BJ (cell line): Measurements from ENCODE around the gene ARHGAP24. TPM values are rescaled to one million over a fixed set of nuclear protein-coding genes. Genes with fewer than 3 reads are reported as not detected.

ENCODE experiments used
- CTCF ChIA-PET: fragments of 350-600 bp; formaldehyde crosslinking; extraction: SDS; loops from one replicate; lab custom pipeline; 2021; ENCODE audit warnings: antibody characterized with exemption, inconsistent platforms; lab: Yijun Ruan, JAX
- POLR2A ChIA-PET: fragments of 300-600 bp; sonication (Branson Sonifier 250); formaldehyde crosslinking; extraction: SDS; loops from one replicate; lab custom pipeline; 2021; ENCODE audit warnings: antibody characterized with exemption; lab: Charles Lee
- DNase-seq: peaks from one replicate; pipeline ENCODE4 v3.0.0-alpha.2; 2011; ENCODE audit warnings: low read depth
- H3K27me3 ChIP-seq: 2 replicates; pipeline ENCODE4 v1.6.0; 2011; ENCODE audit warnings: low read length; ENCODE audit not compliant: control insufficient read depth, insufficient read depth
- H3K36me3 ChIP-seq: 2 replicates; pipeline ENCODE4 v1.5.1; 2011; ENCODE audit warnings: low read length; ENCODE audit not compliant: control insufficient read depth, insufficient read depth
- H3K4me3 ChIP-seq: 2 replicates; pipeline ENCODE4 v1.5.1; 2011; ENCODE audit warnings: low read depth, mild to moderate bottlenecking, control low read depth, low read length
- CTCF ChIP-seq: IDR thresholded peaks from 2 replicates; pipeline ENCODE4 v1.5.1; 2011; ENCODE audit warnings: low read depth, mild to moderate bottlenecking, control low read depth, inconsistent platforms, low read length, moderate library complexity; ENCODE audit not compliant: insufficient read depth
- polyA plus RNA-seq: library from polyadenylated mRNA; depleted of rRNA; stranded (reverse); fragments of >200 nt; gene quantifications from 2 replicates; pipeline ENCODE4 v1.2.3, GENCODE V29; 2011

Gene ARHGAP24
- polyA plus RNA-seq, 1 experiment, result 17.7 TPM

DNA sequence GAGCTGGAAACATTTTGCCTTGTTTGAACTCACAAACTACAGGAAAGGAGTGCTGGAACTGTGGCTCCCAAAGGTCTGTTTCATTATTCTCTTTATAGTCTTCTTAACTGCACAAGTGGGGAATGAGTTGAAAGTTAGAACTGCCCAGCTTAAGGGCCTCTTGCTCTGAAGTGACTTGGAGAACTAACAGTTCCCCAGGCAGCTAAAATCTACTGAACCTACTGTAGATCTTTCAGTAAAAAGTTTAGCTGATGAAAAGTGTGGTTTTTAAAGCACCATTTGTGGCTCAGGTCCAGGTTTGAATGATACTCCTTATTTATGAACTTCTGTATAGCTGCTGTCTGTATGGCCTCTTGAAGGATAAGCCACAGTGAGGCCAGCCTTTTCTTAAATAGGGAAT is 531.1 kb downstream of the ARHGAP24 start:
- Histone ChIP-seq H3K36me3 (no peaks in the 10 kb centered on the region; the same call in none of the 2 replicates), H3K27me3 (no peaks in the 10 kb centered on the region), H3K4me3 (no peak overlapping the region)
- TF ChIP-seq CTCF, result no peak
- ChIA-PET POLR2A (no interaction called here), CTCF (interaction anchor here (0.9 to 1.3 kb wide), 2 partner anchors 9 to 11 kb away, joined by 3 read pairs; no protein-coding TSS in a partner anchor)
- DNase-seq, result no peak

GRCh38 chr4:86007042-86007441 is 532.1 kb downstream of the ARHGAP24 start:
- Histone ChIP-seq H3K36me3 (no peaks in the 10 kb centered on the region; the same call in none of the 2 replicates), H3K27me3 (no peaks in the 10 kb centered on the region), H3K4me3 (no peak overlapping the region)
- CTCF ChIA-PET, result interaction anchor here (1.3 kb wide), 1 partner anchor 10 kb away, joined by 3 read pairs; no protein-coding TSS in a partner anchor
- no peak for DNase-seq
- POLR2A ChIA-PET, result no interaction called here
- TF ChIP-seq CTCF, result no peak

DNA sequence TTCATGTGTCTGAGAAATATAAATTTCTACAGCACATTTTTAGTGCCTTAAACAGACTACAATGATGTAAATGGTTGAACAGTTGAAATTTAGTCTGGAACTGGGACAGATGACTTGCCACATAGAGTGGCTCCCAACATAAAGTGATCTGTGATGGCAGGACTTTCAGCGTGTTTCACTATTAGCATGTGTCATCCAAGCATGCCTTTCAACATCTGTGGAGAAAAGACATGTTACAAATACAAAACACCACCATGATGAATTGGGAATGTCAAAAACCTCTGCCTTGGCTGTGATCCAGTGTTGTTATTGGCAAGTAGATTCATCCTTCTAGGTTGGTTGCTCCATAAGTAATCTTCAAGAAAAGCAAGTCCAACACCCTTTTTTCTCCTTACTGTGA is 536.2 kb downstream of the ARHGAP24 start:
- Histone ChIP-seq H3K36me3 (no peaks in the 10 kb centered on the region), H3K27me3 (no peaks in the 10 kb centered on the region), H3K4me3 (no peak overlapping the region)
- TF ChIP-seq CTCF, result no peak
- peak; percentile 65 for DNase-seq
- CTCF ChIA-PET, result no interaction called here
- POLR2A ChIA-PET, result no interaction called here

DNA sequence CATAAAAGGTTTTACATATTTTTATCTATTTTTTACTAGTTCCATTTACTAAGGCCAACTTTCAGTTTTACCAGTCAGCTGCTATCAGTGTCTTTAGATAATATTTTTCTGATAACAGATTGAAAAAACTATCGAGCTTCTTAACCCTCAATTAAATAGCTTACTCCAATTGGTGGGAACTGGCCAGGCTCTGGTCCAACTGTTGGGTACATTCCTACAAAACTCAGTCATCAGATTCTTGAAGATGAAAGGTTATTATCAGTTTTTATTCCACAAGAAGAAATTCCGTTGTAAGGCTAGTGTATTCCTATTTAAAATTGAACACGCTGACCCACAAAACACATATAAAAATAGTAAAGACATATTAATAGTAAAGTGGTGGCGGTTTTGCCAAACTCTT is 538.7 kb downstream of the ARHGAP24 start:
- ChIA-PET POLR2A (no interaction called here), CTCF (interaction anchor here (0.9 kb wide), 1 partner anchor 23 kb away, joined by 3 read pairs; no protein-coding TSS in a partner anchor)
- H3K36me3 ChIP-seq, result no peaks in the 10 kb centered on the region
- no peak for DNase-seq
- no peak overlapping the region for H3K4me3 ChIP-seq
- H3K27me3 ChIP-seq, result no peaks in the 10 kb centered on the region
- TF ChIP-seq CTCF, result no peak

DNA sequence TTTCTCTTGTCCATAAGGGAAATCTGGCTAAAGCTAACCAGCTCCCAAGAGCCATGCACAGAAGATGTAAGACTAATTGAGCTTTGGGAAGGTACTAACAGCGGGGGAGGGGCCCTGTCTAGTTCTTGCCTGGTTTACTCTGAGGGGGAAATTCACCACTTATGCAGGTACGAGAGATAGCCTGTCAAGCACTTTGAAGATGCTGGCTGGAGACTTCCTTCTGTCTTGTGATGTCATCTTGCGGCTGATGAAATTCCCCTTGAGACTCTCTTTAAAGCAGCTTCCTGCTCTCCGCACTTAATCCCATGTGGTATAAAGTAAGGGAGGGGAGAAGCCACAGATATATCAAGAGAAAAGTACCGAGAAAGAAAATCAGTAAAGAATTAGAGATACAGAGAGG is 539.6 kb downstream of the ARHGAP24 start:
- no peak for TF ChIP-seq CTCF
- DNase-seq, result no peak

More for the DNA sequence above, 539.6 kb downstream of the ARHGAP24 start:
- no peak overlapping the region for H3K4me3 ChIP-seq
- H3K36me3 ChIP-seq, result no peaks in the 10 kb centered on the region
- ChIA-PET POLR2A (no interaction called here), CTCF (interaction anchor here (1.3 kb wide), 1 partner anchor 18 kb away, joined by 3 read pairs; no protein-coding TSS in a partner anchor)
- H3K27me3 ChIP-seq, result no peaks in the 10 kb centered on the region
